KMS-11 (cell line): ENCODE measurements around the gene SH3BP4.

Experiments
- H2AFZ ChIP-seq: fragments of 200-600 bp; sonication (generic); 2 replicates; pipeline ENCODE4 v1.6.1; 2016; ENCODE audit warnings: antibody characterized with exemption, mixed run types, low read depth
- H3K27ac ChIP-seq: fragments of 200-600 bp; sonication (generic); 2 replicates; pipeline ENCODE4 v1.6.1; 2016; ENCODE audit warnings: mild to moderate bottlenecking, mixed run types
- H3K27me3 ChIP-seq: fragments of 200-600 bp; sonication (generic); 2 replicates; pipeline ENCODE4 v1.6.1; 2017; ENCODE audit warnings: mild to moderate bottlenecking, low read depth, mixed run types, moderate library complexity; ENCODE audit not compliant: insufficient read depth
- H3K36me3 ChIP-seq: fragments of 200-600 bp; sonication (generic); 2 replicates; pipeline ENCODE4 v1.6.1; 2017; ENCODE audit warnings: mild to moderate bottlenecking, mixed run types; ENCODE audit not compliant: insufficient read depth
- H3K4me1 ChIP-seq: fragments of 200-600 bp; sonication (generic); 2 replicates; pipeline ENCODE4 v1.6.1; 2016; ENCODE audit warnings: mild to moderate bottlenecking, low read depth, mixed run types; ENCODE audit not compliant: poor library complexity, severe bottlenecking
- H3K4me2 ChIP-seq: fragments of 200-600 bp; sonication (generic); 2 replicates; pipeline ENCODE4 v1.7.0; 2016; ENCODE audit warnings: mild to moderate bottlenecking, mixed run types
- H3K4me3 ChIP-seq: fragments of 200-600 bp; sonication (generic); IDR thresholded peaks from 2 replicates; pipeline ENCODE4 v1.6.1; 2017; ENCODE audit warnings: low read depth, low read length, mixed read lengths; ENCODE audit not compliant: insufficient read depth
- H3K79me2 ChIP-seq: fragments of 200-600 bp; sonication (generic); 2 replicates; pipeline ENCODE4 v1.6.1; 2016; ENCODE audit warnings: low read depth, mixed run types; ENCODE audit not compliant: insufficient read depth
- H3K9ac ChIP-seq: fragments of 200-600 bp; sonication (generic); 2 replicates; pipeline ENCODE4 v1.6.1; 2016; ENCODE audit warnings: mild to moderate bottlenecking, mixed run types
- H4K20me1 ChIP-seq: fragments of 200-600 bp; sonication (generic); 2 replicates; pipeline ENCODE4 v1.6.1; 2016; ENCODE audit warnings: mild to moderate bottlenecking, mixed run types; ENCODE audit not compliant: insufficient read depth
- TF ChIP-seq, protein P1 (sequence below): fragments of 200-600 bp; sonication (generic); conservative IDR thresholded peaks from 2 replicates; pipeline ENCODE4 v1.6.1; 2017; ENCODE audit warnings: low read depth, mild to moderate bottlenecking, antibody characterized with exemption, low read length, moderate library complexity, mixed read lengths

The SH3BP4 gene

DNA sequence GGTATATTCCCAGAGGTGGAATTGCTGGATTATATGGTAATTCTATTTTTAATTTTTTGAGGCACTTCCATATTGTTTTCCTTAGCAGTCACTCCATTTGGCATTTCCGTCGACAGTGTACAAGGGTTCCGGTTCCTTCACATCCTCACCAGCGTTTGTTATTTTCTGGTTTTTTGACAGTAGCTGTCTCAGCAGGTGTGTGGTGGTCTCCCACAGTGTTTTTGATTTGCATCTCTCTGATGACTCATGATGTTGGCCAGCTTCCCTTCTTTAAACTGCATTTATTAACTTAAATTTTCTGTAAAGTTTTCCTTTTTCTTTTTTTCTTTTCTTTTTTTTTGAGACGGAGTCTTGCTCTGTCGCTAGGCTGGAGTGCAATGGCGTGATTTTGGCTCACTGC, 19.7 kb downstream of the SH3BP4 start:
- H3K4me3 ChIP-seq: no peak overlapping the region
- no peaks in the 10 kb centered on the region for H3K79me2 ChIP-seq
- no peak overlapping the region for H3K9ac ChIP-seq
- H3K4me1 ChIP-seq: no peaks in the 10 kb centered on the region
- H2AFZ ChIP-seq: no peak overlapping the region
- no peaks in the 10 kb centered on the region for H3K36me3 ChIP-seq
- TF ChIP-seq, protein P1, sequence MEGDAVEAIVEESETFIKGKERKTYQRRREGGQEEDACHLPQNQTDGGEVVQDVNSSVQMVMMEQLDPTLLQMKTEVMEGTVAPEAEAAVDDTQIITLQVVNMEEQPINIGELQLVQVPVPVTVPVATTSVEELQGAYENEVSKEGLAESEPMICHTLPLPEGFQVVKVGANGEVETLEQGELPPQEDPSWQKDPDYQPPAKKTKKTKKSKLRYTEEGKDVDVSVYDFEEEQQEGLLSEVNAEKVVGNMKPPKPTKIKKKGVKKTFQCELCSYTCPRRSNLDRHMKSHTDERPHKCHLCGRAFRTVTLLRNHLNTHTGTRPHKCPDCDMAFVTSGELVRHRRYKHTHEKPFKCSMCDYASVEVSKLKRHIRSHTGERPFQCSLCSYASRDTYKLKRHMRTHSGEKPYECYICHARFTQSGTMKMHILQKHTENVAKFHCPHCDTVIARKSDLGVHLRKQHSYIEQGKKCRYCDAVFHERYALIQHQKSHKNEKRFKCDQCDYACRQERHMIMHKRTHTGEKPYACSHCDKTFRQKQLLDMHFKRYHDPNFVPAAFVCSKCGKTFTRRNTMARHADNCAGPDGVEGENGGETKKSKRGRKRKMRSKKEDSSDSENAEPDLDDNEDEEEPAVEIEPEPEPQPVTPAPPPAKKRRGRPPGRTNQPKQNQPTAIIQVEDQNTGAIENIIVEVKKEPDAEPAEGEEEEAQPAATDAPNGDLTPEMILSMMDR: no peak
- H4K20me1 ChIP-seq: no peaks in the 10 kb centered on the region
- H3K4me2 ChIP-seq: no peak overlapping the region
- H3K27ac ChIP-seq: no peak overlapping the region
- no peaks in the 10 kb centered on the region for H3K27me3 ChIP-seq

DNA sequence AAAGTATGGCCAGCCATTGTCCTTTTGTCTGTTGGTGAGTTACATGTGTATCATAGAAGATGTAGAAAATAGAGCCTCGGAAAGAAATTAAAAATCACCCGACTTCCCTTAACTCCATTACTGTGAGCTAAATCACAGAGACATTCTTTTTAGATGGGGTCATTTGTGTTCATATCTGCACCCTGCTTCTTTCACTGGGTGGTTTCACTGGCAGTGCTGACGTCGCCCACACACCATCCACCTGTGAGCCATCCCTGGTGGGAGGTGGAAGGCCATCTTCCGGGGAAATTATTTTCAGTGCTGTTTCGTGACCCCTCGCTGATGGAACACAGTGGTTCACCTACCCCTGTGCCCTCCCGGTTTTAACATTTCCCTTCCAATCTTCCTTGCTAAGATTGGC, 21.2 kb downstream of the SH3BP4 start:
- no peak overlapping the region for H3K4me2 ChIP-seq
- H3K4me1 ChIP-seq: no peaks in the 10 kb centered on the region
- no peak overlapping the region for H3K4me3 ChIP-seq
- H3K36me3 ChIP-seq: no peaks in the 10 kb centered on the region
- H3K27ac ChIP-seq: no peak overlapping the region
- H3K27me3 ChIP-seq: no peaks in the 10 kb centered on the region
- no peaks in the 10 kb centered on the region for H3K79me2 ChIP-seq
- no peak overlapping the region for H2AFZ ChIP-seq
- H3K9ac ChIP-seq: no peak overlapping the region
- TF ChIP-seq, protein P1: no peak
- no peaks in the 10 kb centered on the region for H4K20me1 ChIP-seq

DNA sequence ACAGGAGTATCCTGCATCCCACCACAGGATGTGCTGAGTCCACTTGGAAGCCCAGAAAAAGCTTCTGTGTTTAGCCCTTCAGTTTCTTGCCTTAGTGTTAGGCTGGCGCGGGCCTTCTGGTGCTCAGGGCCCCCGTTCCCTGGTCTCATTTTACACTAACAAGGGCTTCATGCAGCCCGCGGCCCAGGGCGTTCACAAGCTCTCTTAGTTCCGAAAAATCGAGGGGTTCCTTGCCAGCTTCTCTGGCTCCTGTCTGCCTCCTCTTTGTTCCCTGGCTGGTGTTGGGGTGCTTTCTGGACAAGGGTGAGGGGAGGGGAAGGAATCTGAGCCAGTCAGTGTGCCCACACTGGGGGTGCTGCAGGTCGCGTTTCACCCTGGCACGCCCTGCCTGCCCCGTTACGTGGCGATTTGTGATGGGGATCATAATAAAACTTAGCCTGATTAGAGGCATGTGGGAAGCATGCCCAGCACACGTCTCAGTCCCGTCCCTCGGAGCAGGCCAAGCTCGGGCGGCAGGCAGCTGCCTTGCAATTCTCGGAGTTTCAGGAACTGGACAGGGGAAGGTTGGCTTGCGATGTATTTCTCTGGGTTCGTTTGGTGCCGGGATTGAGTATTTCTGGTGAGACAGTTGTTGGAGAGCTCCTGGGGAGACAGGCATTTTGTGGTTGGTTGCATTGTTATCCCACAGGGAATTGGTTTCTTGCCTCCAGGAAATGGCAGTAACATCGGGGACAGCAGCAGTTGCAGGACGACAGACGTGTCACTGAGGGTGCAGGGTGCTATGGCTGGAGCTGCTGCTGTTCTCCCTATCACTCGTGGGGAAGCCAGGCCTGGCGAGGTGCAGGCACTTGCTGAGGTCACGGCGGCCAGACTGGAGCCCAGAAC, 22.9 kb downstream of the SH3BP4 start:
- Histone ChIP-seq H2AFZ (no peak overlapping the region), H3K9ac (no peak overlapping the region), H3K79me2 (no peaks in the 10 kb centered on the region), H3K27me3 (no peaks in the 10 kb centered on the region), H3K4me1 (no peaks in the 10 kb centered on the region), H3K4me2 (no peak overlapping the region), H4K20me1 (no peaks in the 10 kb centered on the region), H3K36me3 (no peaks in the 10 kb centered on the region), H3K27ac (no peak overlapping the region), H3K4me3 (no peak overlapping the region)
- TF ChIP-seq, protein P1: no peak

DNA sequence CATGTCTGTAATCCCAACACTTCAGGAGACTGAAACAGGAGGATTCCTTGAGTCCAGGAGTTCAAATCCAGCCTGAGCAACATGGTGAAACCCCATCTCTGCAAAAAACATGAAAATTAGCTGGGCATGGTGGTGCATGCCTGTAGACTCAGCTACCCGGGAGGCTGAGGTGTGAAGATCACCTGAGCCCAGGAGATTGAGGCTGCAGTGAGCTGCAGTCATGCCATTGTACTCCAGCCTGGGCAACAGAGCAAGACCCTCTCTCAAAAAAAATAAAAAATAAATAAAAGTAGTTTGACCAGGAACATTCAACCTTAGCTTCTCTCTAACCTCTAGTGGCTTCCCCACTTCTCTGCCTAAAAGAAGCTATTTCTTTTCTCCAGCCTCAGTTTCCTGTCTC, 23.8 kb downstream of the SH3BP4 start:
- TF ChIP-seq, protein P1: no peak
- no peak overlapping the region for H2AFZ ChIP-seq
- no peaks in the 10 kb centered on the region for H3K36me3 ChIP-seq
- H3K4me1 ChIP-seq: no peaks in the 10 kb centered on the region
- H3K9ac ChIP-seq: no peak overlapping the region
- H3K27ac ChIP-seq: no peak overlapping the region
- no peak overlapping the region for H3K4me3 ChIP-seq
- no peak overlapping the region for H3K4me2 ChIP-seq
- H3K79me2 ChIP-seq: no peaks in the 10 kb centered on the region
- no peaks in the 10 kb centered on the region for H4K20me1 ChIP-seq
- no peaks in the 10 kb centered on the region for H3K27me3 ChIP-seq
